Activated naive CD4-positive, alpha-beta T cell treated with anti-CD3 and anti-CD28 coated beads, Interleukin-2, amount 10 ng/mL, durations not matched to agents 7 days and 5 days (primary cell): ENCODE results near the gene SLC39A10.

Source experiments
- CTCF ChIA-PET: fragments of 350-600 bp; sonication (Branson Sonifier 250); formaldehyde crosslinking; loops from one replicate; lab custom pipeline; 2021; ENCODE audit warnings: antibody characterized with exemption; lab: Charles Lee
- DNase-seq: peaks from one replicate; pipeline ENCODE4 v3.0.0-alpha.2; 2020
- H3K27ac Mint-ChIP-seq: one replicate; pipeline ENCODE4 v1.8.0; 2021; ENCODE audit warnings: mild to moderate bottlenecking, moderate library complexity, mixed read lengths
- H3K27me3 Mint-ChIP-seq: one replicate; pipeline ENCODE4 v1.8.0; 2021; ENCODE audit warnings: mild to moderate bottlenecking, mixed read lengths
- H3K36me3 Mint-ChIP-seq: one replicate; pipeline ENCODE4 v1.8.0; 2021; ENCODE audit warnings: mixed read lengths
- H3K4me1 Mint-ChIP-seq: one replicate; pipeline ENCODE4 v1.8.0; 2021; ENCODE audit warnings: mixed read lengths
- H3K4me3 Mint-ChIP-seq: one replicate; pipeline ENCODE4 v1.8.0; 2021; ENCODE audit warnings: mild to moderate bottlenecking, moderate library complexity, mixed read lengths
- H3K9me3 Mint-ChIP-seq: one replicate; pipeline ENCODE4 v1.8.0; 2021; ENCODE audit warnings: mixed read lengths

The SLC39A10 gene

GRCh38 chr2:195656859-195657633 is at the start of gene SLC39A10:
TSS of gene SLC39A10 (plus strand) at chr2:195657226. CDS start at chr2:195680043, 22,817 bp downstream.
- Mint-ChIP-seq H3K4me3 (peak within 1 kb of the TSS; percentile 98), H3K27me3 (peaks cover 13% of the 10 kb centered on the region), H3K27ac (peak within 1 kb of the TSS; percentile 100), H3K9me3 (peaks cover under 1% of the 10 kb centered on the region), H3K36me3 (peaks cover 38% of the 10 kb centered on the region), H3K4me1 (peaks cover 21% of the 10 kb centered on the region)
- CTCF ChIA-PET, result interaction anchor here (0.7 to 1.6 kb wide), 10 partner anchors 8 to 755 kb away, joined by 3 to 13 read pairs (median 4); no protein-coding TSS in a partner anchor
- peak; percentile 97 for DNase-seq

- Mint-ChIP-seq H3K27me3 (no peaks in the 10 kb centered on the region), H3K4me1 (peaks cover 9% of the 10 kb centered on the region), H3K4me3 (no peak overlapping the region), H3K9me3 (no peaks in the 10 kb centered on the region), H3K36me3 (no peaks in the 10 kb centered on the region), H3K27ac (no peak overlapping the region)
- DNase-seq, result no peak
- CTCF ChIA-PET, result no interaction called here
These were observed 48.1 kb upstream of the SLC39A10 start for GRCh38 chr2:195608768-195609454.

- DNase-seq, result no peak
- peaks cover 9% of the 10 kb centered on the region for H3K4me1 Mint-ChIP-seq
- H3K9me3 Mint-ChIP-seq, result no peaks in the 10 kb centered on the region
- no peak overlapping the region for H3K4me3 Mint-ChIP-seq
- no peaks in the 10 kb centered on the region for H3K36me3 Mint-ChIP-seq
- CTCF ChIA-PET, result no interaction called here
- no peaks in the 10 kb centered on the region for H3K27me3 Mint-ChIP-seq
- no peak overlapping the region for H3K27ac Mint-ChIP-seq
These were observed 46.3 kb upstream of the SLC39A10 start for GRCh38 chr2:195610717-195611116.

- Mint-ChIP-seq H3K27me3 (no peaks in the 10 kb centered on the region), H3K27ac (no peak overlapping the region), H3K4me3 (no peak overlapping the region), H3K9me3 (no peaks in the 10 kb centered on the region), H3K4me1 (peaks cover 9% of the 10 kb centered on the region), H3K36me3 (peaks cover 3% of the 10 kb centered on the region)
- DNase-seq, result no peak
- CTCF ChIA-PET, result no interaction called here
These were observed 44.2 kb upstream of the SLC39A10 start for GRCh38 chr2:195612611-195613495.

GRCh38 chr2:195613922-195614321 is 43.1 kb upstream of the SLC39A10 start:
- H3K4me3 Mint-ChIP-seq, result no peak overlapping the region
- DNase-seq, result no peak
- H3K27me3 Mint-ChIP-seq, result no peaks in the 10 kb centered on the region
- peaks cover 3% of the 10 kb centered on the region for H3K36me3 Mint-ChIP-seq
- H3K4me1 Mint-ChIP-seq, result peaks cover 9% of the 10 kb centered on the region
- H3K9me3 Mint-ChIP-seq, result no peaks in the 10 kb centered on the region
- CTCF ChIA-PET, result no interaction called here
- no peak overlapping the region for H3K27ac Mint-ChIP-seq

- Mint-ChIP-seq H3K4me1 (peaks cover 3% of the 10 kb centered on the region), H3K36me3 (peaks cover 3% of the 10 kb centered on the region), H3K4me3 (no peak overlapping the region), H3K27me3 (no peaks in the 10 kb centered on the region), H3K9me3 (peaks cover 3% of the 10 kb centered on the region), H3K27ac (no peak overlapping the region)
- DNase-seq, result no peak
- CTCF ChIA-PET, result no interaction called here
These were observed 37.4 kb upstream of the SLC39A10 start for GRCh38 chr2:195619590-195619989.

GRCh38 chr2:195620501-195620900 is 36.5 kb upstream of the SLC39A10 start:
- H3K27me3 Mint-ChIP-seq, result no peaks in the 10 kb centered on the region
- CTCF ChIA-PET, result no interaction called here
- DNase-seq, result no peak
- peaks cover 3% of the 10 kb centered on the region for H3K4me1 Mint-ChIP-seq
- no peak overlapping the region for H3K4me3 Mint-ChIP-seq
- H3K27ac Mint-ChIP-seq, result no peak overlapping the region
- peaks cover 3% of the 10 kb centered on the region for H3K9me3 Mint-ChIP-seq
- peaks cover 3% of the 10 kb centered on the region for H3K36me3 Mint-ChIP-seq

GRCh38 chr2:195622966-195623365 is 34.1 kb upstream of the SLC39A10 start:
- Mint-ChIP-seq H3K4me3 (no peak overlapping the region), H3K27me3 (no peaks in the 10 kb centered on the region), H3K36me3 (no peaks in the 10 kb centered on the region), H3K4me1 (peaks cover 3% of the 10 kb centered on the region), H3K27ac (no peak overlapping the region), H3K9me3 (peaks cover 3% of the 10 kb centered on the region)
- DNase-seq, result no peak
- CTCF ChIA-PET, result no interaction called here

- Mint-ChIP-seq H3K4me3 (no peak overlapping the region), H3K27ac (no peak overlapping the region), H3K27me3 (no peaks in the 10 kb centered on the region), H3K9me3 (no peaks in the 10 kb centered on the region), H3K4me1 (no peaks in the 10 kb centered on the region), H3K36me3 (peaks cover 1% of the 10 kb centered on the region)
- DNase-seq, result no peak
- CTCF ChIA-PET, result no interaction called here
These were observed 30.5 kb upstream of the SLC39A10 start for GRCh38 chr2:195626507-195626906.

- Mint-ChIP-seq H3K4me1 (no peaks in the 10 kb centered on the region), H3K4me3 (no peak overlapping the region), H3K9me3 (no peaks in the 10 kb centered on the region), H3K27me3 (no peaks in the 10 kb centered on the region), H3K36me3 (peaks cover 1% of the 10 kb centered on the region), H3K27ac (no peak overlapping the region)
- CTCF ChIA-PET, result no interaction called here
- no peak for DNase-seq
These were observed 28.4 kb upstream of the SLC39A10 start for GRCh38 chr2:195628666-195629065.

GRCh38 chr2:195632856-195633572 is 24.0 kb upstream of the SLC39A10 start:
- no peak for DNase-seq
- H3K27me3 Mint-ChIP-seq, result no peaks in the 10 kb centered on the region
- no peaks in the 10 kb centered on the region for H3K4me1 Mint-ChIP-seq
- CTCF ChIA-PET, result interaction anchor here (1.2 kb wide), 2 partner anchors 11 to 27 kb away, joined by 3 read pairs; no protein-coding TSS in a partner anchor
- H3K36me3 Mint-ChIP-seq, result peaks cover 1% of the 10 kb centered on the region
- no peak overlapping the region for H3K4me3 Mint-ChIP-seq
- no peak overlapping the region for H3K27ac Mint-ChIP-seq
- no peaks in the 10 kb centered on the region for H3K9me3 Mint-ChIP-seq

GRCh38 chr2:195633573-195633870 is 23.5 kb upstream of the SLC39A10 start:
- Mint-ChIP-seq H3K27ac (no peak overlapping the region), H3K9me3 (no peaks in the 10 kb centered on the region), H3K4me3 (no peak overlapping the region)

GRCh38 chr2:195633974-195634373 is 23.1 kb upstream of the SLC39A10 start:
- Mint-ChIP-seq H3K27me3 (no peaks in the 10 kb centered on the region), H3K9me3 (no peaks in the 10 kb centered on the region), H3K4me3 (no peak overlapping the region), H3K4me1 (no peaks in the 10 kb centered on the region), H3K36me3 (peaks cover 1% of the 10 kb centered on the region), H3K27ac (no peak overlapping the region)
- DNase-seq, result no peak
- CTCF ChIA-PET, result interaction anchor here (0.7 kb wide), 1 partner anchor 113 kb away, joined by 4 read pairs; no protein-coding TSS in a partner anchor

More at GRCh38 chr2:195633573-195633870, 23.5 kb upstream of the SLC39A10 start:
- no peak for DNase-seq
- H3K36me3 Mint-ChIP-seq, result peaks cover 1% of the 10 kb centered on the region
- H3K4me1 Mint-ChIP-seq, result no peaks in the 10 kb centered on the region
- H3K27me3 Mint-ChIP-seq, result no peaks in the 10 kb centered on the region
- CTCF ChIA-PET, result interaction anchor here (1.2 kb wide), 1 partner anchor 26 kb away, joined by 3 read pairs; no protein-coding TSS in a partner anchor
